Gastrocnemius medialis (tissue), 4 donors: ENCODE data around the gene BPIFB6.

ENCODE experiments used
- CTCF ChIP-seq, 5 experiments: fragments of 450-650 bp in 3 of 5; fragments of 200-600 bp in 2 of 5; sonication (generic) in 2 of 5; IDR thresholded peaks in 4 of 5; conservative IDR thresholded peaks in 1 of 5; 1 replicate in 4 of 5; 2 replicates in 1 of 5; pipeline ENCODE4 v1.5.1; 2016 to 2019; ENCODE audit warnings: antibody characterized with exemption in 5 of 5, mild to moderate bottlenecking in 3 of 5, moderate library complexity in 3 of 5
- POLR2A ChIP-seq, 2 donors: fragments of 450-650 bp; IDR thresholded peaks; one replicate each; pipeline ENCODE4 v1.6.1; 2017; ENCODE audit warnings: antibody characterized with exemption in 2 of 2, mild to moderate bottlenecking in 2 of 2, moderate library complexity in 2 of 2

DNA sequence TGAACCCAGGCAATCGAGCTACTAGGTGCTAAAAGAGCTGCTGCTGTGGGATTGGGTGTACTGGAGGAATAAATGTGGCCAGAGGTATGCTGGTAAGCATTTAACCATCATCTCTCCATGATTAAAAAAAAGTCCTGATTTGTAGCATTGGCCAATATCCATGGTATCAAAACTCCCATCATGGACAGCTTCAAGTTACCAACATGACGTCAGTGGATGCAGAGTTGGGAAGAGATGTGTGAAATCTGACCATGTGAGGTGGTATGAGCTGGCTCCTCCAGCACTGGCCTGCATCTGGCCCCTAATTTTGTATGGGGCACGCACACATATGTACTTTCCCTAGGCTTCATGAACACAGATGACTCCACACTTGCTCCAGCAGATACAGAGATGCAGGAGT is 59.7 kb downstream of the BPIFB6 start:
- no peak for TF ChIP-seq CTCF (IDR thresholded peaks at IDR 0.05 in 4 of 5, conservative IDR thresholded peaks at IDR 0.05 in 1 of 5)
- no peak for TF ChIP-seq POLR2A (IDR thresholded peaks at IDR 0.05)
